ENCODE measurements around the gene GRAMD2B.

- TF ChIP-seq CTCF (IDR thresholded peaks at IDR 0.05; ENCODE audit: insufficient read depth, low read depth, low read length), result no peak
- no peak for TF ChIP-seq EZH2 (IDR thresholded peaks at IDR 0.05; ENCODE audit: insufficient read depth, low read length)
Observed at GRCh38 chr5:126523818-126524510, 100.8 kb downstream of the GRAMD2B start.
